Tongue (tissue), 2 donors: Measurements from ENCODE around the gene GNG12. TPM values are rescaled to one million over a fixed set of nuclear protein-coding genes. Genes with fewer than 3 reads are reported as not detected.
A peak's percentile ranks its signal among the peaks of the same experiment; 100 is the strongest.

Experiments used
- DNase-seq: peaks from one replicate; pipeline ENCODE4 v3.0.0-alpha.2; 2015
- total RNA-seq: library from RNA; depleted of rRNA; stranded (reverse); fragments of >200 nt; gene quantifications from one replicate; pipeline ENCODE4 v1.2.3, GENCODE V29; 2014

The GNG12 gene
- total RNA-seq, 1 donor from 2014 or later = 68.1 TPM

- DNase-seq = peak; percentile 48
Observed at GRCh38 chr1:67815303-67816094, 17.8 kb downstream of the GNG12 start.

GRCh38 chr1:67814121-67814772 lies 19.0 kb downstream of the GNG12 start:
- peak; percentile 32 for DNase-seq

- DNase-seq = no peak
Observed at GRCh38 chr1:67812226-67812625, 21.0 kb downstream of the GNG12 start.

- no peak for DNase-seq
Observed at GRCh38 chr1:67811781-67812180, 21.5 kb downstream of the GNG12 start.

- DNase-seq = no peak
Observed at GRCh38 chr1:67809887-67810286, 23.4 kb downstream of the GNG12 start.

- no peak for DNase-seq
Observed at GRCh38 chr1:67807282-67807681, 26.0 kb downstream of the GNG12 start.

- DNase-seq = no peak
Observed at GRCh38 chr1:67804710-67805109, 28.6 kb downstream of the GNG12 start.

GRCh38 chr1:67803380-67804279 lies 29.6 kb downstream of the GNG12 start:
- no peak for DNase-seq

GRCh38 chr1:67802565-67802964 lies 30.7 kb downstream of the GNG12 start:
- DNase-seq = no peak

- no peak for DNase-seq
Observed at GRCh38 chr1:67801903-67802302, 31.4 kb downstream of the GNG12 start.

GRCh38 chr1:67795179-67795912 lies 37.9 kb downstream of the GNG12 start:
- no peak for DNase-seq

GRCh38 chr1:67793562-67793961 lies 39.7 kb downstream of the GNG12 start:
- DNase-seq = peak; percentile 26

- DNase-seq = no peak
Observed at GRCh38 chr1:67792741-67793458, 40.4 kb downstream of the GNG12 start.

GRCh38 chr1:67792103-67792502 lies 41.2 kb downstream of the GNG12 start:
- DNase-seq = no peak

GRCh38 chr1:67791686-67792085 lies 41.6 kb downstream of the GNG12 start:
- DNase-seq = no peak

GRCh38 chr1:67791261-67791660 lies 42.0 kb downstream of the GNG12 start:
- no peak for DNase-seq

GRCh38 chr1:67790201-67790692 lies 43.0 kb downstream of the GNG12 start:
- no peak for DNase-seq

- DNase-seq = no peak
Observed at GRCh38 chr1:67789551-67789950, 43.7 kb downstream of the GNG12 start.

- DNase-seq = no peak
Observed at GRCh38 chr1:67788904-67789303, 44.4 kb downstream of the GNG12 start.

GRCh38 chr1:67788238-67788790 lies 45.0 kb downstream of the GNG12 start:
- DNase-seq = no peak

- DNase-seq = no peak
Observed at GRCh38 chr1:67787746-67788145, 45.5 kb downstream of the GNG12 start.
